Fibroblast of peridontal ligament (primary cell): ENCODE data around the gene SLC26A8.
"Not testable (repeated sequence)": the region's sequence is repeated elsewhere in the genome, so short reads cannot be mapped to it uniquely, and the experiment has no call there.

Source experiments
- DNase-seq: peaks from one replicate; pipeline ENCODE4 v3.0.0-alpha.2; 2010; ENCODE audit errors: extremely low read depth

The SLC26A8 gene

GRCh38 chr6:36018339-36018738 is 6.1 kb downstream of the SLC26A8 start:
- no peak for DNase-seq

- DNase-seq = no peak
Measured at GRCh38 chr6:36015666-36016065, 8.8 kb downstream of the SLC26A8 start.

DNA sequence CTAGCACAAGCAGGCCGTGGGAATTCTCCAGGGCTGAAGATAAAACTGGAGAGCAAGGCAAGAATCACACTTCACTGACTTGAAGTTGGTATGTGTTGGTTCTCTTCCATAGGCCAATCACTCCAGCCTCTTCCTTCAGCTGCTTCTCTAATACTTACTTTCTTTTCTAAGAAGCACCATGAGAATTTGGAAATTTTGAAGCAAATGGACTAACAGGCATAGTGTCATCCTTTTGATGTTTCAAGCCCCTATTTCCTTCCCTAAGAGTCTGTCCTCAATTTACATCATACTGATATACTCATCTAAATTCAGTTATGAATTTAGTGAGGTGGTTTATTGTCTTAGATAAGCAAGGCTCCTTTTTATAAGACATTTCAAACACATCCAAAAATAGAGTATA is 24.0 kb downstream of the SLC26A8 start:
- DNase-seq = no peak

DNA sequence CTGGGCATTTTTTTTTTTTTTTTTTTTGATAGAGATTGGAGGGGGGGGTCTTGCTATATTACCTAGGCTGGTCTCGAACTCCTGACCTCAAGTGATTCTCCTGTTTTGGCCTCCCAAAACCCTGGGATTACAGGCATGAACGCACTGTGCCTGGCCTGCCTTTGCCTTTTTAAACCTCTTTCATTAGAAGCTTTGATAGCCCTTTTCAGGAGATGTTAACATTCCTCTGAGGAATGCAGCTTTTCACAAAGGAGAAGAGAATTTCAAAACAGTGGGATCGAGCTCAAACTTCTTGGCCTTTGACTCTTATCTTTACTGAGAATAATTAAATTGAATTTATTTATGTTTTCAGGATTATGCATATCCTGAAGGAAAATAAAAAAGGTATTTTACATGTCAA is 31.3 kb downstream of the SLC26A8 start:
- DNase-seq = no peak

DNA sequence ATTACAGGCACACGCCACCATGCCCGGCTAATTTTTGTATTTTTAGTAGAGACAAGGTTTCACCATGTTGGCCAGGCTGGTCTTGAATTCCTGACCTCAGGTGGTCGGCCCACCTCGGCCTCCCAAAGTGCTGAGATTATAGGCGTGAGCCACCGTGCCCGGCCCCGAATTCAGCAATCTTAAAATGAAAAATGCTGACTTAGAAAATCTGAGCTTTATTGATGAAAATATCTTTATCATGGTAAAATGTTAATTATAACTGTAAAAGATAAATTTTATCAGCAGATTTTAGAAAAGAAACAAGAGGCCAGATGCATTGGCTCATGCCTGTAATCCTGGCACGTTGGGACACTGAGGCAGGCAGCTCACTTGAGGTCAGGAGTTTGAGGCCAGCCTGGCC is 36.4 kb downstream of the SLC26A8 start:
- DNase-seq = not testable (repeated sequence)

DNA sequence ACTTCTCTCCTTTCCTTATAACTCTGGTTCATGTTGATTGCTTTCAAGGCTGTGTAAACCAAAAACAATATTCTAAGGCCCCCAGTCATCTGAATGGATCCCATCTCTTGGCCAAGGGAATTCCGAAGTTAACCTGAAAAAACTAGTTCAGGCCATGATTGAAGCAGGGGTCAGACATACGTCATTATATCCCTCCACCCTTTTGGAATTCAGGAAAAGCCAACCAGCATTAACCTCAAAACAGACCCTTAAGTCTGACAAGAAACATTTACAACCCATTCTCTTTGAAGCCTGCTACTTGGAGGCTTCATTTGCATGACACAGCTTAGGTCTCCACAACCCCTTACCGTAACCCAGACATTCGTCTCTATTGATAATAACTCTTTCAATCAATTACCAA is 39.7 kb downstream of the SLC26A8 start:
- DNase-seq = no peak

DNA sequence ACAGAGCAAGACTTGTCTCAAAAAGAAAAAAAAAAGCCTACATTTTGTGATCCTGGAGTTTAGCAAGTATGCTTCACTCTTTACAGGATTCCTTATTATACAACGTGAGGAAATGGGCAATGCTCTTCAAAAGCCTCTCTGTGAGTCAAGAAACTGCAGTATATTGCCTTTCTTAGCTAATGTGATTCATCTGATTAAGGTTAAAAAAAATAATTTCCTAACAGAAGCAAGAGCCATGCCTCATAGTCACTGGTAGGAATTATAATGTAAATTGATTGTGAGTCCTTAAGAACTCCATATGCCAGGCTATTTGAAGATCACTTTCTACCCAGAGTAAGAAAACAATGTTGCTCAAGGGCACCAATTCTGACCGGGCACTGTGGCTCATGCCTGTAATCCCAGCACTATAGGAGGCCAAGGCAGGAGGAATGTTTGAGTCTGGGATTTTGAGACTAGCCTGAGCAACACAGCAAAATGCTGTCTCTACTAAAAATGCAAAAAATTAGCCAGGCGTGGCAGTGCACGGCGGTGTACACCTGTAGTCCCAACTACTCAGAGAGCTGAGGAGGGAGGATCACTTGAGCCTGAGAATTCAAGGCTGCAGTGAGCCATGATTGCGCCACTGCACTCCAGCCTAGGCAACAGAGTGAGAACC is 43.3 kb downstream of the SLC26A8 start:
- no peak for DNase-seq

DNA sequence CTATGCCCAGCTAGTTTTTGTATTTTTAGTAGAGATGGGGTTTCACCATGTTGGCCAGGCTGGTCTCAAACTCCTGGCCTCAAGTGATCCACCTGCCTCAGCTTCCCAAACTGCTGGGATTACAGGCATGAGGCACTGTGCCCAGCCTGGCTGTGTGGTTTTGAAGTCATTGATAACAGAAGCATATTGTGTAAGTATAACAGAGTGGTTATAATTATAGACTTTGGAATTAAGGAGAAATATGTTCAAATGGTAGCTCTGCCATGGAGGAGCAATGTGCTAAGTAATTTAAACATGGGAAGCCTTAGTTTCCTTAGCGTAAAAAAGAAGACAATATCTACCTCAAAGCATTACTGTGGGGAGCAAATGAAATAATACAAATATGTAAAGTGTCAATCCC is 44.3 kb downstream of the SLC26A8 start:
- not testable (repeated sequence) for DNase-seq

GRCh38 chr6:35977308-35977707 is 47.1 kb downstream of the SLC26A8 start:
- no peak for DNase-seq

GRCh38 chr6:35973670-35974222 is 50.7 kb downstream of the SLC26A8 start:
- DNase-seq = no peak

DNA sequence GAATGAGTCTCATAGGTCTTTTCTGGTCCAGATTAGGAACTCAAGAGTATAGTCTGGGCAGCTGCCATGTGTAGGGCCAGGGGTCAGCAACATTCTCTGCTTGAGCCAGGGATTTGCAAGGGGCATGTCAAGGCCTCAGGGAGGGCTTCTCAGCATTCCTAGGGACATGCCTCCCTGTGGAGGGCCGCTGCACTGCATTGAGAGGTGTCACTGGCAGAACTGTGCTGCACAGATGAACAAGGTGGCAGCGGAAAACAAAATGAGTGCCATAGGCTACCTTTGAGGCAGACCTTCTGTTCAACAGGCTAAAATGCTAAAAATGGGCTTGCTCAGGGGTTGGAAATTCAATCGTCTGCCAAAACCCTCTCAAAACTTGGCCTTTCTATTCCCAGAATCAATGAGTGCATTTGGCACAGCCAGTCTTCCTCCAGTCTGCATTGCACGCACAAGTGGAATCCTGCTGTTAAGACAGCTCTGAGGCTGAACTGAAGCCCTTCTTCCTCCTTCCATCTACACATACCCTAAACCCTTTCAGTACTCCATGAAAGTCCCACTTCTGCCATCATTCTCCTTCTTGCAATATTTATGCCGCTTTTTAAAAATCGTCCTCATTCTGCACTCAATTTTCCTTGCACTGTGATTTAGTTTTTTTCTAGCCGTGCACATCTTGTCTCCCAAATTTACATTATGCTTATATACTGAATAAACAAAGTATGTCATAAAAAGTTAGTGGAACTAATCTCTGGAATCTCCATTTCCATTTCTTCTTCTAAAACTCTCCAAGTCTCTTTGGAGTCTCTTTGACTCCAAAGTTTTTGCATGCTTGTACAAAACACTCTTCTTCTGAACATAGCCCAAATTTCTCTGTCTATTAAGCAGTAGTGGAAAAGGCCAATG is 51.7 kb downstream of the SLC26A8 start:
- DNase-seq = peak; percentile 18

DNA sequence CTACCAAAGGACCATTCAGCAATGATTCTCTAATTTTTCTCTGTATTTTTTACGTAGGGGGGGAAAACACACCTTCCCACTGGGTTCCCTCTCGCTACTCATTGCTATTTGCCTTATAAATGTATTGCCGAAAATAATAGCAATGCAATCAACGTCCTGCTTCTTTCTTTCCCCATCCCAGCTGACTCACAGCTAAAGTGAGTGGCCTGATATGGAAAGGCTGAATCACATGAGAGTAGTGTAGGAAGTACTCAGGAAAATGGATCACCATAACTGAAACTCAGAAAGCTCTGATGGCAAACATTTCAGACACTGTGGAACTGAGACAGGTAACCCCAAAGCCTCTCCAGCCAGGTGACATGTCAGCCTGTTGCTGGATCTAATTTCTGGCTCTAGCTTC is 54.3 kb downstream of the SLC26A8 start:
- peak; percentile 65 for DNase-seq

- DNase-seq = peak; percentile 31
Measured at GRCh38 chr6:35969646-35970045, 54.8 kb downstream of the SLC26A8 start.

DNA sequence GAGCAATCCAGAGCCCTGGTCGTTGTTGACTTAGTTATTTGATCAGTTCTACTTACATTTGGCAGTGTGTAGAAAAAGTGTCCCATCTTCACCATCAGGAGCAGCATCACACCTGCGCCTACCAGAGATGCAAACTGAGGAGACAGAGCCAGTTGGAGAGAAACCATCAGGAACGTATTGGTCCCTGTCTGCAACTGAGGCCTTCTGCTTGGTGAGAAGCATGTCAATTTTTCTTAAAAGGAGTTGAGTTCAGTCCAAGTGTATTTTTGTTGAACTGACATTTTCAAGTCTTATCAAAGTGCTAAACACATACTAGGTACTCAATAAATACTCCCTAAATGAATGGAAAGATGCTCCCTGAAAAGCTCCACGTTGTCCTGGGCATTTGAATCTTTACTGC is 55.6 kb downstream of the SLC26A8 start:
- no peak for DNase-seq

DNA sequence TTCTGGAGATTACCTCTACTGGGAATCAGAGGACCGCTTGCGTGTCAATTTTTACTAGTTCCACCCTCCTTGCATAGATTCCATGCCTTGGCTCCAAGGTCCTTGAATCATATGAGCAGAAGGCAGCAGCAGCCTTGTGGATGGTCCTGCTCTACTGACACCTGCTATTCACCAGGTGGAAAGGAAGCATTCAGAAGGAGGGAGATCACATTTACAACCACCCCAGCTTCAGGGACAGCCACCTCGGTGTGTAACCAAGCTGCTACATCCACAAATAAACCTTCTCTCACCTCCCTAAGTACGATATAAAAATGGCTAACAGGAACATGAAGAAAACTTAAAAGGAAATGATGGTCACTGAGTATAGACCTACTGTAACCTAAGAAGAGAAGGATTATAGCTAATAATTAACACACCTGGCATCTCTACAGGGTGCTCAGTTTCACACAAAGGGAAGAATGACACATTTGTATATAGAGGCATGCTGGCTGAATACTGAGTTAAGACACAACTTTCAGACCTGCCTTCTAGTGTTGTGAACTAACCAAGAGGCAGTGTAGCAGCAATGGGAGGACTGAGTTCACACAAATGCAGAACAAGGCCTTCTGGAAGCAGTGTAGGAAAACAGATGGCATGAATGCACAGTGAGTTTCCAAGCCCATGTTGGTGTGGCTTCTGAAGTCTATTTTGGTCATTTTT is 57.2 kb downstream of the SLC26A8 start:
- no peak for DNase-seq

GRCh38 chr6:35962779-35963560 is 61.5 kb downstream of the SLC26A8 start:
- no peak for DNase-seq

GRCh38 chr6:35960187-35960586 is 64.3 kb downstream of the SLC26A8 start:
- peak; percentile 36 for DNase-seq

DNA sequence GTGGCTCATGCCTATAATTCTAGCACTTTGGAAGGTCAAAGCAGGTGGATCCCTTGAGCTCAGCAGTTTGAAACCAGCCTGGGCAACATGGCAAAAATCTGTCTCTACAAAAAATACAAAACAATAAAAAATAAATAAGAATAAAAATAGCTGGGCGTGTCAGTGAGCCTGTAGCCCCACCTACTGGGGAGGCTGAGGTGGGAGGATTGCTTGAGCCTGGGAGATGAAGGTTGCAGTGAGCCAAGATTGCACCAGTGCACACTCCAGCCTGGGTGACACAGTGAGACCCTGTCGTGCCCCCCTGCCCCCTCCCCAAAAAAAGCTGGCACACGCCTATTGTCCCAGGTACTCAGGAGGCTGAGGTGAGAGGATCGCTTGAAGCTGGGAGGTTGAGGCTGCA is 68.5 kb downstream of the SLC26A8 start:
- DNase-seq = no peak

GRCh38 chr6:35955521-35955920 is 68.9 kb downstream of the SLC26A8 start:
- no peak for DNase-seq

DNA sequence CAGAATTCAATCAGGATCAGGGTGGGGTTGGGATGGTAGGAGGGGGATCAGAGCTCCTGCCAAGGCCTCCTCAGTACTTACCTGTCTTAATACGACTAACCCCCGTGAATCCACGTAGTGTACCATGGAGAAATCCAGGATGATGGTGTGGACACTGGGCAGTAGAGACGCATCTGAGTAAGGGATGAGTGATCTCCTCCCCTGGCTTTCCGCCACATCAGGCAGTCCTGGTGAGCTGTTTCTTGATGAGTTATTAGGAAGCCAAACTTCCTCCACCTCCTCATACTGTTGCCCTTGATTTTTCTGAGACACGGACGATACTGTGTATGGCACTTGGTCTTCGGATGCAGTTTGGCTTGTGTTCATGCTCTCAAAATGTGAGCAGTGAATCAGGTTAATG is 69.4 kb downstream of the SLC26A8 start:
- no peak for DNase-seq

GRCh38 chr6:35954333-35954732 is 70.1 kb downstream of the SLC26A8 start:
- no peak for DNase-seq

DNA sequence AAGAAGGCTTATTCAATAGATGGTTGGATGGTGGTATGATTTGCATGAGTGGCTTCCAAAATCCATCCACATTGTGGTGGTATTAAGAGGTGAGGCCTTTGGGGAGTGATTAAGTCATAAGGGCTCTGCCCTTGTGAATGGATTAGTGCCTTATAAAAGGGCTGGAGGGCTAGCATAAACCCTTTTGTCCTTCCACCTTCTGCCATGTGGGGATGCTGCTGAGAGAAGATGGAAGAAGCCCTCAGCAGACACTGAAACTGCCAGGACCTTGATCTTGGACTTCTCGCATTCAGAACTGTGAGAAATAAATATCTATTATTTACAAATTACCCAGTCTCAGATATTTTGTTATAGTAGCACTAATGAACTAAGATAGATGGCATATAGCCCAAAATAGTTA is 75.7 kb downstream of the SLC26A8 start:
- DNase-seq = peak; percentile 15
